ENCODE measurements around the gene EXOC1. TPM values are rescaled to one million over a fixed set of nuclear protein-coding genes. Genes with fewer than 3 reads are reported as not detected.
"Not testable (repeated sequence)": the region's sequence is repeated elsewhere in the genome, so short reads cannot be mapped to it uniquely, and the experiment has no call there.

The EXOC1 gene
- total RNA-seq, 2 donors from 2014 or later = 24.8 to 39.4 TPM

DNA sequence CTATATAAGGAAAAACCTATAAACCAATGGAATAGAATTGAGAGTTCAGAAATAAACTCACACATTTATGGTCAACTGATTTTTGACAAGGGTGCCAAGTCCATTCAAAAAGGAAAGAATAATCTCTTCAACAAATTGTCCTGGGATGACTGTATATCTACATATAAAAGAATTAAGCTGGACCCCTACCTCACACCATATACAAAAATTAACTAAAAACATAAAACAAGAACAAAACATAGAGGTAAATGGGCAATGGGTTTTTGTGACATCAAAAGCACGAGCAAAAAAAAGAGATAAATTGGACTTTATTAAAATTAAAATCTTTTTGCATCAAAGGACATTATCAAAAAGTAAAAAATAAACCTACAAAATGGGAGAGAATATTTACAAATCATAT, 15.5 kb upstream of the EXOC1 start:
- no peak for DNase-seq (ENCODE audit: low spot score)
- intact Hi-C loops (cut with DNase I) = no loop called here
- Histone ChIP-seq H3K36me3 (no peaks in the 10 kb centered on the region), H3K9me3 (no peaks in the 10 kb centered on the region), H3K4me1 (replicated peaks) (no peaks in the 10 kb centered on the region), H3K27me3 (replicated peaks; ENCODE audit: insufficient read depth) (no peaks in the 10 kb centered on the region), H3K4me3 (no peak overlapping the region), H3K27ac (no peak overlapping the region)
- 78% methylated on average over 1 of the region's 1 CpG for WGBS
- TF ChIP-seq, protein P1, sequence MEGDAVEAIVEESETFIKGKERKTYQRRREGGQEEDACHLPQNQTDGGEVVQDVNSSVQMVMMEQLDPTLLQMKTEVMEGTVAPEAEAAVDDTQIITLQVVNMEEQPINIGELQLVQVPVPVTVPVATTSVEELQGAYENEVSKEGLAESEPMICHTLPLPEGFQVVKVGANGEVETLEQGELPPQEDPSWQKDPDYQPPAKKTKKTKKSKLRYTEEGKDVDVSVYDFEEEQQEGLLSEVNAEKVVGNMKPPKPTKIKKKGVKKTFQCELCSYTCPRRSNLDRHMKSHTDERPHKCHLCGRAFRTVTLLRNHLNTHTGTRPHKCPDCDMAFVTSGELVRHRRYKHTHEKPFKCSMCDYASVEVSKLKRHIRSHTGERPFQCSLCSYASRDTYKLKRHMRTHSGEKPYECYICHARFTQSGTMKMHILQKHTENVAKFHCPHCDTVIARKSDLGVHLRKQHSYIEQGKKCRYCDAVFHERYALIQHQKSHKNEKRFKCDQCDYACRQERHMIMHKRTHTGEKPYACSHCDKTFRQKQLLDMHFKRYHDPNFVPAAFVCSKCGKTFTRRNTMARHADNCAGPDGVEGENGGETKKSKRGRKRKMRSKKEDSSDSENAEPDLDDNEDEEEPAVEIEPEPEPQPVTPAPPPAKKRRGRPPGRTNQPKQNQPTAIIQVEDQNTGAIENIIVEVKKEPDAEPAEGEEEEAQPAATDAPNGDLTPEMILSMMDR (IDR thresholded peaks at IDR 0.05) = no peak
- TF ChIP-seq POLR2A (IDR thresholded peaks at IDR 0.05) (no peak), POLR2AphosphoS5 (IDR thresholded peaks at IDR 0.05) (no peak)

- Histone ChIP-seq H3K4me3 (no peak overlapping the region), H3K27me3 (replicated peaks; ENCODE audit: insufficient read depth) (no peaks in the 10 kb centered on the region), H3K27ac (no peak overlapping the region), H3K9me3 (no peaks in the 10 kb centered on the region), H3K4me1 (replicated peaks) (no peaks in the 10 kb centered on the region), H3K36me3 (no peaks in the 10 kb centered on the region)
- TF ChIP-seq POLR2A (IDR thresholded peaks at IDR 0.05) (no peak), POLR2AphosphoS5 (IDR thresholded peaks at IDR 0.05) (no peak)
- TF ChIP-seq, protein P1 (IDR thresholded peaks at IDR 0.05) = no peak
- 88% methylated on average over 1 of the region's 1 CpG for WGBS
- intact Hi-C loops (cut with DNase I) = no loop called here
- no peak for DNase-seq (ENCODE audit: low spot score)
Measured at GRCh38 chr4:55838356-55838755, 15.1 kb upstream of the EXOC1 start.

DNA sequence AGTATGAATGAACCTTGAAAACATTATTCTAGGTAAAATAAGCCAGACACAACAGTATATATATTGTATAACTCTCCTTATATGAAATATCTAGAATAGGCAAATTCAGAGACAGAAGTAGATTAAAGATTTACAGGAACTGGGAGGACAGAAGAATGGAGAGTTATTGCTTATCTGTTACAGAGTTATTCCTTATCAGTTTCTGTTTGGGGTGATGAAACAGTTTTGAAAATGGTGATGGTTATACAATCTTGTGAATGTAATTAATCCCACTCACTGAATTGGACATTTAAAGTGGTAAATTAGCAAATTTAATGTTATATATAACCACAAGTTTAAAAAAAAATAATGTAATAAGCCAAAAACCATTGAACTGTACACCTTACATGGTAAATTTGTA, 14.5 kb upstream of the EXOC1 start:
- no peaks in the 10 kb centered on the region for H3K9me3 ChIP-seq
- TF ChIP-seq, protein P1 (IDR thresholded peaks at IDR 0.05) = no peak
- no peak for TF ChIP-seq POLR2A (IDR thresholded peaks at IDR 0.05)
- TF ChIP-seq POLR2AphosphoS5 (IDR thresholded peaks at IDR 0.05) = no peak
- H3K36me3 ChIP-seq = no peaks in the 10 kb centered on the region

GRCh38 chr4:55840956-55841355, 12.5 kb upstream of the EXOC1 start:
- Histone ChIP-seq H3K27ac (no peak overlapping the region), H3K4me1 (replicated peaks) (no peaks in the 10 kb centered on the region), H3K36me3 (no peaks in the 10 kb centered on the region), H3K4me3 (no peak overlapping the region), H3K27me3 (replicated peaks; ENCODE audit: insufficient read depth) (no peaks in the 10 kb centered on the region), H3K9me3 (no peaks in the 10 kb centered on the region)
- WGBS = 87% methylated on average over 1 of the region's 1 CpG
- TF ChIP-seq POLR2A (IDR thresholded peaks at IDR 0.05) = no peak
- TF ChIP-seq, protein P1 (IDR thresholded peaks at IDR 0.05) = no peak
- TF ChIP-seq POLR2AphosphoS5 (IDR thresholded peaks at IDR 0.05) = no peak
- DNase-seq (ENCODE audit: low spot score) = no peak
- intact Hi-C loops (cut with DNase I) = no loop called here

More for the DNA sequence above, 14.5 kb upstream of the EXOC1 start:
- DNase-seq (ENCODE audit: low spot score) = no peak
- Histone ChIP-seq H3K27me3 (replicated peaks; ENCODE audit: insufficient read depth) (no peaks in the 10 kb centered on the region), H3K27ac (no peak overlapping the region), H3K4me1 (replicated peaks) (no peaks in the 10 kb centered on the region), H3K4me3 (no peak overlapping the region)
- intact Hi-C loops (cut with DNase I) = no loop called here

- H3K4me1 ChIP-seq (replicated peaks); H3K27me3 ChIP-seq (replicated peaks; ENCODE audit: insufficient read depth); H3K36me3 ChIP-seq; H3K27ac ChIP-seq; DNase-seq (ENCODE audit: low spot score); H3K4me3 ChIP-seq; H3K9me3 ChIP-seq; intact Hi-C loops (cut with DNase I): not testable (repeated sequence)
- 68% methylated on average over 21 of the region's 22 CpGs for WGBS
Measured at GRCh38 chr4:55841373-55842239, 11.8 kb upstream of the EXOC1 start.

DNA sequence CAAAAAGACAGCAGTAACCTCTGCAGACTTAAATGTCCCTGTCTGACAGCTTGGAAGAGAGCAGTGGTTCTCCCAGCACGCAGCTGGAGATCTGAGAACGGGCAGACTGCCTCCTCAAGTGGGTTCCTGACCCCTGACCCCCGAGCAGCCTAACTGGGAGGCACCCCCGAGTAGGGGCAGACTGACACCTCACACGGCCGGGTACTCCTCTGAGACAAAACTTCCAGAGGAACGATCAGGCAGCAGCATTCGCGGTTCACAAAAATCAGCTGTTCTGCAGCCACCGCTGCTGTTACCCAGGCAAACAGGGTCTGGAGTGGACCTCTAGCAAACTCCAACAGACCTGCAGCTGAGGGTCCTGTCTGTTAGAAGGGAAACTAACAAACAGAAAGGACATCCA, 11.1 kb upstream of the EXOC1 start:
- H3K9me3 ChIP-seq; intact Hi-C loops (cut with DNase I); H3K27me3 ChIP-seq (replicated peaks; ENCODE audit: insufficient read depth); H3K4me3 ChIP-seq; H3K36me3 ChIP-seq; H3K27ac ChIP-seq; H3K4me1 ChIP-seq (replicated peaks); DNase-seq (ENCODE audit: low spot score): not testable (repeated sequence)
- WGBS = 66% methylated on average over 8 of the region's 10 CpGs

Data from prostate gland (tissue), 2 donors.